ENCODE results near the gene ZNF69. TPM values are rescaled to one million over a fixed set of nuclear protein-coding genes. Genes with fewer than 3 reads are reported as not detected.

Gene ZNF69
- total RNA-seq (2022; extraction: Qiagen RNA extraction; ENCODE audit: low read depth), result not detected in 5 replicates

GRCh38 chr19:11887611-11888531, at the start of gene ZNF69:
TSS of gene ZNF69 (plus strand) at chr19:11887782. CDS start at chr19:11887924, 142 bp downstream.

GRCh38 chr19:11848594-11849469, 38.8 kb upstream of the ZNF69 start, which contains the start of gene ZNF439:
TSS of gene ZNF439 (plus strand) at chr19:11848726. CDS start at chr19:11848868, 142 bp downstream.

GRCh38 chr19:11924886-11925650, 37.5 kb downstream of the ZNF69 start, which contains the start of gene ZNF700:
TSS of gene ZNF700 (plus strand) at chr19:11925107. CDS start at chr19:11925211, 104 bp downstream.

Other genes with a start within 250 kb of the ZNF69 start
- 2.0 to 3.4 TPM (median 2.6 TPM) in 5 replicates for gene ZNF823, start 148.8 kb upstream of the ZNF69 start, total RNA-seq (2022; extraction: Qiagen RNA extraction; ENCODE audit: low read depth)
- not detected in 5 replicates for gene ZNF441, start 120.8 kb upstream of the ZNF69 start, total RNA-seq (2022; extraction: Qiagen RNA extraction; ENCODE audit: low read depth)
- gene ZNF491, start 89.3 kb upstream of the ZNF69 start, total RNA-seq (2022; extraction: Qiagen RNA extraction; ENCODE audit: low read depth), result not detected in 5 replicates
- 0.05 to 0.21 TPM (median 0.12 TPM) in 3 of 5 replicates, not detected in the others for gene ZNF440, start 73.5 kb upstream of the ZNF69 start, total RNA-seq (2022; extraction: Qiagen RNA extraction; ENCODE audit: low read depth)
- not detected in 5 replicates for gene ZNF439, start 39.1 kb upstream of the ZNF69 start, total RNA-seq (2022; extraction: Qiagen RNA extraction; ENCODE audit: low read depth)
- 0.17 to 0.32 TPM (median 0.18 TPM) in 5 replicates for gene ZNF700, start 37.3 kb downstream of the ZNF69 start, total RNA-seq (2022; extraction: Qiagen RNA extraction; ENCODE audit: low read depth)
- gene ZNF763, start 77.3 kb downstream of the ZNF69 start, total RNA-seq (2022; extraction: Qiagen RNA extraction; ENCODE audit: low read depth), result not detected in 5 replicates
- not detected in 5 replicates for gene ZNF433, start 147.9 kb downstream of the ZNF69 start, total RNA-seq (2022; extraction: Qiagen RNA extraction; ENCODE audit: low read depth)
- gene ZNF878, start 165.2 kb downstream of the ZNF69 start, total RNA-seq (2022; extraction: Qiagen RNA extraction; ENCODE audit: low read depth), result not detected in 5 replicates
- gene ZNF844, start 176.9 kb downstream of the ZNF69 start, total RNA-seq (2022; extraction: Qiagen RNA extraction; ENCODE audit: low read depth), result not detected in 5 replicates

All from A549 treated with GW870086 at 1 μM for 4 hours (cell line).